Nephron progenitor cell (in vitro differentiated cells): ENCODE data around the gene APBA1.

ENCODE experiments used
- DNase-seq: peaks from one replicate; pipeline ENCODE4 v3.0.0; 2021
- H3K27ac Mint-ChIP-seq: 2 replicates; pipeline ENCODE4 v1.8.0; 2021; ENCODE audit warnings: mild to moderate bottlenecking, moderate library complexity, mixed read lengths
- H3K27me3 Mint-ChIP-seq: 2 replicates; pipeline ENCODE4 v1.8.0; 2021; ENCODE audit warnings: mild to moderate bottlenecking, low read depth, mixed read lengths; ENCODE audit not compliant: poor library complexity
- H3K36me3 Mint-ChIP-seq: 2 replicates; pipeline ENCODE4 v1.8.0; 2021; ENCODE audit warnings: low read depth, mixed read lengths
- H3K4me1 Mint-ChIP-seq: 2 replicates; pipeline ENCODE4 v1.8.0; 2021; ENCODE audit warnings: mixed read lengths
- H3K4me3 Mint-ChIP-seq: 2 replicates; pipeline ENCODE4 v1.8.0; 2021; ENCODE audit warnings: mild to moderate bottlenecking, moderate library complexity, mixed read lengths
- H3K9me3 Mint-ChIP-seq: 2 replicates; pipeline ENCODE4 v1.8.0; 2021; ENCODE audit warnings: mild to moderate bottlenecking, moderate library complexity, mixed read lengths
- TF ChIP-seq, protein P1 (sequence below): fragments of 200-600 bp; sonication (generic); IDR thresholded peaks from 2 replicates; pipeline ENCODE4 v1.5.0; 2021; ENCODE audit warnings: antibody characterized with exemption

APBA1 gene

DNA sequence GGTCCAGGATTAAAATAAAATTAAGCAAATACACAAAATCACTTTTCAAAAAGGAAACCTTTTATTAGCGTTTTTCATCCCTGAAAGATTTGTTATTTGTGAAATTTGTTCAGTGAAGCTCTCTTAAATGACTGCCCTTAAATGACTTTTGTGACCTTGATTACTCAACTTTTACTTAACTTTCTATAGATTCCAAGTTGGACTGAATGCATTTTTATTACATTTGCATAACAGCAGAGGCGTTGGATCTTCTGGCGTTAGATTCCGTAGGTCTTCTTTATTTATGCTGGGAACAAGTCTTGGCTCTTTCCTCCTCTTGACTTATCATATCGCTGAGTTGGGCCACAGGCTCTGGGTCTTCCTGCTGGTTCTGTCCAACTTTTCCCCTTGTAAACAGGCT lies 78.4 kb downstream of the APBA1 start:
- no peak overlapping the region for H3K27ac Mint-ChIP-seq
- H3K4me3 Mint-ChIP-seq: no peak overlapping the region
- H3K4me1 Mint-ChIP-seq: no peaks in the 10 kb centered on the region
- TF ChIP-seq, protein P1, sequence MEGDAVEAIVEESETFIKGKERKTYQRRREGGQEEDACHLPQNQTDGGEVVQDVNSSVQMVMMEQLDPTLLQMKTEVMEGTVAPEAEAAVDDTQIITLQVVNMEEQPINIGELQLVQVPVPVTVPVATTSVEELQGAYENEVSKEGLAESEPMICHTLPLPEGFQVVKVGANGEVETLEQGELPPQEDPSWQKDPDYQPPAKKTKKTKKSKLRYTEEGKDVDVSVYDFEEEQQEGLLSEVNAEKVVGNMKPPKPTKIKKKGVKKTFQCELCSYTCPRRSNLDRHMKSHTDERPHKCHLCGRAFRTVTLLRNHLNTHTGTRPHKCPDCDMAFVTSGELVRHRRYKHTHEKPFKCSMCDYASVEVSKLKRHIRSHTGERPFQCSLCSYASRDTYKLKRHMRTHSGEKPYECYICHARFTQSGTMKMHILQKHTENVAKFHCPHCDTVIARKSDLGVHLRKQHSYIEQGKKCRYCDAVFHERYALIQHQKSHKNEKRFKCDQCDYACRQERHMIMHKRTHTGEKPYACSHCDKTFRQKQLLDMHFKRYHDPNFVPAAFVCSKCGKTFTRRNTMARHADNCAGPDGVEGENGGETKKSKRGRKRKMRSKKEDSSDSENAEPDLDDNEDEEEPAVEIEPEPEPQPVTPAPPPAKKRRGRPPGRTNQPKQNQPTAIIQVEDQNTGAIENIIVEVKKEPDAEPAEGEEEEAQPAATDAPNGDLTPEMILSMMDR: no peak
- H3K36me3 Mint-ChIP-seq: no peaks in the 10 kb centered on the region
- no peak for DNase-seq
- H3K27me3 Mint-ChIP-seq: peaks cover 19% of the 10 kb centered on the region
- H3K9me3 Mint-ChIP-seq: no peaks in the 10 kb centered on the region

GRCh38 chr9:69593301-69593700 lies 78.9 kb downstream of the APBA1 start:
- Mint-ChIP-seq H3K9me3 (no peaks in the 10 kb centered on the region), H3K36me3 (no peaks in the 10 kb centered on the region), H3K4me3 (no peak overlapping the region), H3K4me1 (no peaks in the 10 kb centered on the region), H3K27me3 (peaks cover 23% of the 10 kb centered on the region), H3K27ac (no peak overlapping the region)
- DNase-seq: no peak
- TF ChIP-seq, protein P1: no peak

DNA sequence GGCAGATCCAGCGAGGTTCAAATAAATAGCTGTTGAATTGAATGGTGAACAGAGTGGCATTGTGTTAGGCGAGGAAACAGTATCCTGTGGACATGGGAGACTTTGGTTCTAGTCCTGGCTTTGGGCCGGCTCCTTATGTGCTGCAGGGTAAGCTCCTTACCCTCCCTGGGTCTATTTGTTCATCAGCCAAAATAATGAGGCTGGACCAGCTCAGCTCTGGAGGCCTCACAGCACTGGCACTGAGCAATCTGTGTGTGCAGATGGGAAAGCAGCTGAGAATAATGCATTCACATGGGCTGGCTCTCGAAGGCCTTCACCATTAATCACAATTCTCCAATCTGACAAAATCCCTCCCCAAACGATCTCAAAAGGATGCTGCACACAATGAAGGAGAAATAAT lies 81.9 kb downstream of the APBA1 start:
- no peaks in the 10 kb centered on the region for H3K4me1 Mint-ChIP-seq
- DNase-seq: no peak
- H3K27me3 Mint-ChIP-seq: peaks cover 37% of the 10 kb centered on the region
- no peak overlapping the region for H3K4me3 Mint-ChIP-seq
- no peaks in the 10 kb centered on the region for H3K9me3 Mint-ChIP-seq
- no peaks in the 10 kb centered on the region for H3K36me3 Mint-ChIP-seq
- TF ChIP-seq, protein P1: no peak
- H3K27ac Mint-ChIP-seq: no peak overlapping the region

DNA sequence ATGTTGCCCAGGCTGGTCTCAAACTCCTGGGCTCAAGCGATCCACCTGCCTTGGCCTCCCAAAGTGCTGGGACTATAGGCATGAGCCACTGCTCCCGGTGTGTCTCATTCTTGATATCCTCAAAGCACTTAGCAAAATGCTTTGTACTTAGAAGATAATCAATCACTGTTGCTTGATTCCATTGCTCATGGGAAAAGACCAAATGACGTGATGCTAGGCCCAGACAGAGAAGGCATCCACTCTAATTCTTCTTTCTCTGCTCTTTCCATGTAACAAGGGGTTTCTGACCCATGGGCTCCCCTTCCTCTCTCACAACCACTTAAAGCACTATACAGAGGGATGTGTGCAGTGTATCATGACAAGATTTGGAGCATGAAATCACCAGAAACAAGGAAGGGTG lies 83.0 kb downstream of the APBA1 start:
- DNase-seq: no peak
- Mint-ChIP-seq H3K4me1 (no peaks in the 10 kb centered on the region), H3K9me3 (no peaks in the 10 kb centered on the region), H3K4me3 (no peak overlapping the region), H3K27ac (no peak overlapping the region), H3K27me3 (peaks cover 37% of the 10 kb centered on the region), H3K36me3 (no peaks in the 10 kb centered on the region)
- TF ChIP-seq, protein P1: no peak

DNA sequence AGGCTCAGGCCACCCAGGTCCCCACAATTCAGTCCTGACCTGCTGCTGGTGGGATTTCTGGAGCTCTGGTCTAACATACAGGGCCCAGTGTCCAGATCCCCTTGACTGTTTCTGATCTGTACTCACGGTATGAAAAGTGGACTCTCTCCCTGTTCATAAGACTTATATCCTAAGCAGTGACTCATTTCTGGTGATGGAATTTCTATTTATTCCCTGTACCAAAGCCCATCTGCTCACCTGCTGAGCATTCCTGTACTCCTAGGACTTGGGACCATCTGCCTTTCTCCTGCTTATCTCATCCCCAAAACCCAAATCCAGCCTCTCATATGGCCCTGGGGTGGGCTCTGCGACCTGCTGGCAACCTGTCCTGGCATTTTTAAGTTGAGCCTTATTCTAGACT lies 86.6 kb downstream of the APBA1 start:
- TF ChIP-seq, protein P1: no peak
- no peaks in the 10 kb centered on the region for H3K36me3 Mint-ChIP-seq
- no peak overlapping the region for H3K27ac Mint-ChIP-seq
- no peak for DNase-seq
- H3K4me3 Mint-ChIP-seq: no peak overlapping the region
- H3K27me3 Mint-ChIP-seq: peaks cover 32% of the 10 kb centered on the region
- peaks cover 8% of the 10 kb centered on the region for H3K4me1 Mint-ChIP-seq
- H3K9me3 Mint-ChIP-seq: no peaks in the 10 kb centered on the region

GRCh38 chr9:69584759-69585158 lies 87.4 kb downstream of the APBA1 start:
- no peak overlapping the region for H3K4me3 Mint-ChIP-seq
- TF ChIP-seq, protein P1: no peak
- DNase-seq: no peak
- no peak overlapping the region for H3K27ac Mint-ChIP-seq
- no peaks in the 10 kb centered on the region for H3K9me3 Mint-ChIP-seq
- no peaks in the 10 kb centered on the region for H3K36me3 Mint-ChIP-seq
- H3K27me3 Mint-ChIP-seq: peaks cover 27% of the 10 kb centered on the region
- H3K4me1 Mint-ChIP-seq: peaks cover 10% of the 10 kb centered on the region
